H1 (cell line): ENCODE results near the gene MPV17L. TPM values are rescaled to one million over a fixed set of nuclear protein-coding genes. Genes with fewer than 3 reads are reported as not detected.

Source experiments
- CTCF ChIA-PET: fragments of 300-600 bp; sonication (Branson Sonifier 250); formaldehyde crosslinking; loops from one replicate; lab custom pipeline; 2021; ENCODE audit not compliant: partially characterized antibody; lab: Charles Lee
- POLR2A ChIA-PET: fragments of 300-600 bp; sonication (Branson Sonifier 250); formaldehyde crosslinking; loops from one replicate; lab custom pipeline; 2021; ENCODE audit warnings: inconsistent platforms; ENCODE audit not compliant: partially characterized antibody; lab: Charles Lee
- DNase-seq, 2 experiments: peaks; one replicate each; pipeline versions ENCODE4 v3.0.0 to v3.0.0-alpha.2; 2010 to 2022; ENCODE audit warnings: low spot score in 2 of 2, low read depth in 1 of 2, mixed read lengths in 1 of 2
- FAIRE-seq: peaks from 2 replicates; lab custom pipeline; 2011; peaks lifted over from hg19 to GRCh38; lab: Jason Lieb, UNC
- H2AFZ ChIP-seq: 2 replicates; pipeline ENCODE4 v1.8.1; 2012; ENCODE audit warnings: low read length, inconsistent platforms
- H2AK5ac ChIP-seq: 2 replicates; pipeline ENCODE4 v1.6.1; 2013; ENCODE audit warnings: low read depth, low read length
- H2BK120ac ChIP-seq: replicated peaks from 2 replicates; pipeline ENCODE3; 2013; ENCODE audit warnings: low read depth, low read length, inconsistent platforms
- H2BK12ac ChIP-seq: 2 replicates; pipeline ENCODE4 v1.6.1; 2013; ENCODE audit warnings: low read depth, low read length
- H2BK15ac ChIP-seq: 2 replicates; pipeline ENCODE4 v1.6.1; 2013; ENCODE audit warnings: low read length
- H2BK20ac ChIP-seq: 2 replicates; pipeline ENCODE4 v1.6.1; 2013; ENCODE audit warnings: low read length
- H2BK5ac ChIP-seq: 2 replicates; pipeline ENCODE4 v1.6.1; 2013; ENCODE audit warnings: low read depth, low read length
- H3K14ac ChIP-seq: 2 replicates; pipeline ENCODE4 v1.6.1; 2013; ENCODE audit warnings: inconsistent platforms; ENCODE audit not compliant: insufficient read length
- H3K18ac ChIP-seq: 2 replicates; pipeline ENCODE4 v1.6.1; 2013; ENCODE audit warnings: low read length; ENCODE audit errors: extremely low read depth
- H3K23ac ChIP-seq: 2 replicates; pipeline ENCODE4 v1.6.1; 2013; ENCODE audit warnings: inconsistent platforms; ENCODE audit not compliant: insufficient read length
- H3K23me2 ChIP-seq: 2 replicates; pipeline ENCODE4 v1.6.1; 2013; ENCODE audit warnings: low read depth, low read length
- H3K27ac ChIP-seq: 2 replicates; pipeline ENCODE4 v1.6.1; 2011; ENCODE audit warnings: low read depth, low read length, inconsistent platforms
- H3K27me3 ChIP-seq, 4 experiments: replicated peaks in 1 of 4; 1 replicate in 1 of 4; 2 replicates in 3 of 4; pipeline versions ENCODE4 v1.6.1 to v1.8.1; 2011 to 2013; ENCODE audit warnings: low read length in 3 of 4, mild to moderate bottlenecking in 3 of 4, inconsistent platforms in 2 of 4, mixed read lengths in 2 of 4, moderate library complexity in 1 of 4; ENCODE audit not compliant: control insufficient read depth in 3 of 4, insufficient read depth in 3 of 4; ENCODE audit errors: extremely low read depth in 1 of 4
- H3K36me3 ChIP-seq, 4 experiments: 2 replicates each; pipeline versions ENCODE4 v1.6.1 to v1.8.1; 2011 to 2013; ENCODE audit warnings: mild to moderate bottlenecking in 4 of 4, low read length in 3 of 4, moderate library complexity in 2 of 4, control low read depth in 1 of 4, inconsistent platforms in 1 of 4; ENCODE audit not compliant: insufficient read depth in 4 of 4, control insufficient read depth in 2 of 4
- H3K4ac ChIP-seq: replicated peaks from 2 replicates; pipeline ENCODE3; 2013; ENCODE audit warnings: low read length, low read depth, mixed read lengths, inconsistent platforms; ENCODE audit not compliant: insufficient read length
- H3K4me1 ChIP-seq, 4 experiments: replicated peaks in 1 of 4; 1 replicate in 1 of 4; 2 replicates in 3 of 4; pipeline versions ENCODE4 v1.6.1 to v1.8.1; 2011 to 2013; ENCODE audit warnings: low read length in 3 of 4, inconsistent platforms in 2 of 4, mixed read lengths in 1 of 4; ENCODE audit not compliant: insufficient read depth in 4 of 4, control insufficient read depth in 3 of 4
- H3K4me2 ChIP-seq, 2 experiments: 2 replicates each; pipeline versions ENCODE4 v1.6.1 to v1.8.1; 2011 to 2013; ENCODE audit warnings: low read depth in 2 of 2, low read length in 2 of 2, control low read depth in 1 of 2, inconsistent platforms in 1 of 2, mild to moderate bottlenecking in 1 of 2; ENCODE audit not compliant: insufficient read depth in 1 of 2
- H3K4me3 ChIP-seq, 4 experiments: fragments of 200-600, 300-600 bp in 1 of 4; sonication (generic), shearing (Covaris generic), sonication (Bioruptor Twin) in 1 of 4; 2 replicates each; pipeline versions ENCODE4 v1.5.1 to v1.8.1; 2011 to 2016; ENCODE audit warnings: low read length in 4 of 4, low read depth in 3 of 4, control low read depth in 2 of 4, inconsistent platforms in 2 of 4, mild to moderate bottlenecking in 2 of 4, mixed read lengths in 1 of 4, moderate library complexity in 1 of 4; ENCODE audit not compliant: insufficient read depth in 2 of 4; ENCODE audit errors: extremely low read depth in 1 of 4
- H3K56ac ChIP-seq: replicated peaks from 2 replicates; pipeline ENCODE3; 2013; ENCODE audit warnings: low read depth, mild to moderate bottlenecking, mixed read lengths, low read length, inconsistent platforms; ENCODE audit not compliant: insufficient read length
- H3K79me1 ChIP-seq: 2 replicates; pipeline ENCODE4 v1.6.1; 2013; ENCODE audit warnings: low read depth, low read length, control low read depth
- H3K79me2 ChIP-seq, 2 experiments: 2 replicates each; pipeline versions ENCODE4 v1.6.1 to v1.8.1; 2012 to 2013; ENCODE audit warnings: low read length in 2 of 2, mild to moderate bottlenecking in 2 of 2, inconsistent platforms in 1 of 2; ENCODE audit not compliant: insufficient read depth in 2 of 2, control insufficient read depth in 1 of 2
- H3K9ac ChIP-seq, 4 experiments: replicated peaks in 1 of 4; 1 replicate in 1 of 4; 2 replicates in 3 of 4; pipeline versions ENCODE4 v1.6.1 to v1.8.1; 2011 to 2013; ENCODE audit warnings: low read depth in 3 of 4, low read length in 3 of 4, control low read depth in 2 of 4, mild to moderate bottlenecking in 2 of 4, moderate library complexity in 2 of 4, inconsistent platforms in 1 of 4; ENCODE audit errors: extremely low read depth in 1 of 4
- H3K9me3 ChIP-seq, 2 experiments: 2 replicates each; pipeline versions ENCODE4 v1.6.1 to v1.8.1; 2012 to 2013; ENCODE audit warnings: mild to moderate bottlenecking in 2 of 2, moderate library complexity in 2 of 2, control low read depth in 1 of 2, inconsistent platforms in 1 of 2, low read depth in 1 of 2, low read length in 1 of 2, mixed read lengths in 1 of 2; ENCODE audit not compliant: insufficient read depth in 2 of 2
- H4K20me1 ChIP-seq, 2 experiments: replicated peaks in 1 of 2; 2 replicates each; pipeline versions ENCODE3 to v1.8.1; 2011 to 2013; ENCODE audit warnings: inconsistent platforms in 2 of 2, low read length in 2 of 2, mild to moderate bottlenecking in 1 of 2; ENCODE audit not compliant: insufficient read depth in 2 of 2, control insufficient read depth in 1 of 2
- H4K5ac ChIP-seq: 2 replicates; pipeline ENCODE4 v1.6.1; 2013; ENCODE audit warnings: low read length, low read depth, mixed read lengths, inconsistent platforms; ENCODE audit not compliant: insufficient read length
- H4K8ac ChIP-seq: 2 replicates; pipeline ENCODE4 v1.8.0; 2013; ENCODE audit warnings: mild to moderate bottlenecking, moderate library complexity, low read length, inconsistent platforms; ENCODE audit not compliant: insufficient read depth; ENCODE audit errors: extremely low read depth
- H4K91ac ChIP-seq: replicated peaks from 2 replicates; pipeline ENCODE3; 2013; ENCODE audit warnings: low read length, mixed read lengths, inconsistent platforms; ENCODE audit not compliant: insufficient read length
- ASH2L ChIP-seq: fragments of 200-600, 300-600 bp; sonication (generic); IDR thresholded peaks from one replicate; pipeline ENCODE4 v1.7.1; 2017; ENCODE audit warnings: low read length
- CBX8 ChIP-seq: fragments of 300-800, 300-1000 bp; sonication (generic); IDR thresholded peaks from 2 replicates; pipeline ENCODE4 v1.7.1; 2016; ENCODE audit warnings: low read depth, low read length, borderline replicate concordance
- CHD1 ChIP-seq: IDR thresholded peaks from 2 replicates; pipeline ENCODE4 v1.6.1; 2012; ENCODE audit warnings: low read depth, low read length, improper control_type of control experiment
- CTBP2 ChIP-seq: IDR thresholded peaks from 2 replicates; pipeline ENCODE4 v1.7.0; 2011; ENCODE audit warnings: borderline replicate concordance, mild to moderate bottlenecking, moderate library complexity, mixed read lengths, low read length; ENCODE audit not compliant: insufficient read depth, insufficient read length
- GABPA ChIP-seq: IDR thresholded peaks from 2 replicates; pipeline ENCODE4 v1.6.1; 2011; ENCODE audit warnings: mild to moderate bottlenecking, low read length, moderate library complexity, borderline replicate concordance; ENCODE audit not compliant: insufficient read depth
- GTF2F1 ChIP-seq: IDR thresholded peaks from 2 replicates; pipeline ENCODE4 v1.6.1; 2012; ENCODE audit warnings: low read depth, low read length, improper control_type of control experiment, borderline replicate concordance
- NANOG ChIP-seq: IDR thresholded peaks from 2 replicates; pipeline ENCODE4 v1.6.1; 2011; ENCODE audit warnings: low read length, low read depth, mild to moderate bottlenecking, inconsistent platforms; ENCODE audit not compliant: insufficient read depth, poor library complexity, severe bottlenecking
- POLR2AphosphoS5 ChIP-seq: IDR thresholded peaks from 2 replicates; pipeline ENCODE4 v1.6.1; 2011; ENCODE audit warnings: low read depth, low read length
- RFX5 ChIP-seq: IDR thresholded peaks from 2 replicates; pipeline ENCODE4 v1.6.1; 2011; ENCODE audit warnings: low read depth, low read length, improper control_type of control experiment, borderline replicate concordance
- SP2 ChIP-seq: IDR thresholded peaks from 2 replicates; pipeline ENCODE4 v1.6.1; 2012; ENCODE audit warnings: mild to moderate bottlenecking, low read length, inconsistent platforms
- TBP ChIP-seq: IDR thresholded peaks from 2 replicates; pipeline ENCODE4 v1.6.1; 2011; ENCODE audit warnings: low read depth, low read length, improper control_type of control experiment
- TEAD4 ChIP-seq: IDR thresholded peaks from 2 replicates; pipeline ENCODE4 v1.6.1; 2012; ENCODE audit warnings: low read depth, low read length, inconsistent platforms, mixed read lengths
- WGBS, 2 experiments: shearing (Covaris generic) in 1 of 2; methylation state at CpG; one replicate each; pipeline versions ENCODE4 v1.1.6 to v1.1.7; 2013 to 2015; ENCODE audit warnings: low lambda C conversion rate in 2 of 2, mixed read lengths in 2 of 2, inconsistent platforms in 1 of 2, low coverage in 1 of 2, missing lambda C conversion rate in 1 of 2; ENCODE audit not compliant: insufficient replicate concordance in 2 of 2, insufficient coverage in 1 of 2, insufficient read length in 1 of 2; ENCODE audit errors: extremely low coverage in 1 of 2, missing lambda C conversion rate in 1 of 2; 5-methylcytosine and 5-hydroxymethylcytosine counted together
- polyA plus RNA-seq, 7 experiments: library from polyadenylated mRNA; depleted of rRNA in 3 of 7; stranded (reverse) in 5 of 7; unstranded in 2 of 7; fragments of >200 nt in 5 of 7; fragments of 200-250 nt in 2 of 7; gene quantifications; 1 replicate in 5 of 7; 2 replicates in 1 of 7; 4 replicates in 1 of 7; pipeline versions ENCODE4 v1.2.1 to v1.2.3, GENCODE V29; 2011 to 2013; ENCODE audit warnings: missing spikeins in 2 of 7, mixed read lengths in 2 of 7
- total RNA-seq: library from RNA; stranded (reverse); fragmentation: NEBNext Ultra II Directional; extraction: Animal tissue kit (Norgen Biotek cat#: 25700); gene quantifications from 2 replicates; pipeline ENCODE4 v1.2.1, GENCODE V29; 2021
- TF ChIP-seq, protein P1 (sequence below): IDR thresholded peaks from 2 replicates; pipeline ENCODE4 v1.6.1; 2012; ENCODE audit warnings: low read length, inconsistent platforms

Gene MPV17L
- total and polyA plus RNA-seq, 2 of the 8 experiments (the other 6 are each of a cell fraction or from before 2014, with no cell fraction given), result 6.7 to 8.2 TPM

DNA sequence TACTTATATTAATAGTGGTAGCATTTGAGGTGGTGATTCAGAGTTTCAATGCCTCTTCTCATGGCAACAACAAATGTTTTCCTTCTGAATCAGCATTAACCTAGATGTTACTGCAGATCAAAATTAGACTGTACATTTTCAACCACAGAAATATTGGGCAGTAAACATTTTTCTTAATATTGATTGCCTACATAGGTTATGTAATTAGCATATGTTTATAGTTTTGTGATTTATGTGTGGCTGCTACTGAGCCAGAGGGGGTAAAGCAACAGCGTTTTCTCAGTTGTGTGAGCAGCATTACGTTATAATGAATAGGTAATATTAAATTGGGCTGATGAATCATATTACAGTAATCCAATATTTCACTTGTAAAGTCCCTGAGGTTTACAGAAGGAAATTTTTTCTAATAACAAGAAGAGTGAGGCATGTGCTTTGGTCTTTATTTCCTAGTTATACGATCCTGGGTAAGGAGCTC lies 20.0 kb downstream of the MPV17L start:
- Histone ChIP-seq H2BK20ac (no peak overlapping the region), H3K4me1 (no peaks in the 10 kb centered on the region), H4K5ac (no peak overlapping the region), H3K9me3 (no peaks in the 10 kb centered on the region), H3K27me3 (no peaks in the 10 kb centered on the region), H4K20me1 (no peaks in the 10 kb centered on the region), H2BK12ac (no peak overlapping the region), H3K18ac (no peak overlapping the region), H3K27ac (no peak overlapping the region), H3K23ac (no peak overlapping the region), H3K23me2 (no peaks in the 10 kb centered on the region), H3K79me2 (no peaks in the 10 kb centered on the region), H3K9ac (no peak overlapping the region), H2BK120ac (no peak overlapping the region), H3K36me3 (no peaks in the 10 kb centered on the region), H2BK15ac (no peak overlapping the region), H2BK5ac (no peak overlapping the region), H3K4me2 (no peak overlapping the region), H2AFZ (no peak overlapping the region), H3K4me3 (no peak overlapping the region), H4K8ac (no peak overlapping the region), H3K56ac (no peak overlapping the region), H3K4ac (no peak overlapping the region), H3K79me1 (no peaks in the 10 kb centered on the region), H4K91ac (no peak overlapping the region), H3K14ac (no peak overlapping the region), H2AK5ac (no peak overlapping the region)
- 82% methylated on average over 3 of the region's 3 CpGs; no CpG with 5 or more reads in 1 of the 2 experiments for WGBS, 2 experiments
- POLR2A ChIA-PET, result no interaction called here
- FAIRE-seq, result no peak
- no peak for TF ChIP-seq SP2
- no peak for TF ChIP-seq ASH2L
- no peak for TF ChIP-seq RFX5
- TF ChIP-seq NANOG, result no peak
- TF ChIP-seq CBX8, result no peak
- TF ChIP-seq, protein P1, sequence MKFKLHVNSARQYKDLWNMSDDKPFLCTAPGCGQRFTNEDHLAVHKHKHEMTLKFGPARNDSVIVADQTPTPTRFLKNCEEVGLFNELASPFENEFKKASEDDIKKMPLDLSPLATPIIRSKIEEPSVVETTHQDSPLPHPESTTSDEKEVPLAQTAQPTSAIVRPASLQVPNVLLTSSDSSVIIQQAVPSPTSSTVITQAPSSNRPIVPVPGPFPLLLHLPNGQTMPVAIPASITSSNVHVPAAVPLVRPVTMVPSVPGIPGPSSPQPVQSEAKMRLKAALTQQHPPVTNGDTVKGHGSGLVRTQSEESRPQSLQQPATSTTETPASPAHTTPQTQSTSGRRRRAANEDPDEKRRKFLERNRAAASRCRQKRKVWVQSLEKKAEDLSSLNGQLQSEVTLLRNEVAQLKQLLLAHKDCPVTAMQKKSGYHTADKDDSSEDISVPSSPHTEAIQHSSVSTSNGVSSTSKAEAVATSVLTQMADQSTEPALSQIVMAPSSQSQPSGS, result no peak
- TF ChIP-seq GTF2F1, result no peak
- TF ChIP-seq GABPA, result no peak
- no peak for TF ChIP-seq TEAD4
- no peak for TF ChIP-seq CHD1
- no peak for TF ChIP-seq TBP
- TF ChIP-seq POLR2AphosphoS5, result no peak
- no peak for TF ChIP-seq CTBP2
- no peak for DNase-seq
- CTCF ChIA-PET, result interaction anchor here (1.0 to 1.2 kb wide), 2 partner anchors 12 to 135 kb away, joined by 4 to 5 read pairs; no protein-coding TSS in a partner anchor
